Activated T-cell treated with anti-CD3 and anti-CD28 coated beads, Interleukin-2, amount 50 U/mL, for 72 hours (primary cell): ENCODE measurements around the gene IFIT5. TPM values are rescaled to one million over a fixed set of nuclear protein-coding genes. Genes with fewer than 3 reads are reported as not detected.
"Not testable (repeated sequence)": the region's sequence is repeated elsewhere in the genome, so short reads cannot be mapped to it uniquely, and the experiment has no call there.

ENCODE experiments used
- ATAC-seq, 2 donors: fragments of 150-1000 bp; cut with Tn5 transposase; replicated peaks in 1 of 2; 2 replicates each; pipeline ENCODE4 v1.10.0; 2021; ENCODE audit warnings: moderate library complexity in 2 of 2, mild to moderate bottlenecking in 1 of 2
- DNase-seq, 2 donors: peaks; one replicate each; pipeline ENCODE4 v3.0.0; 2021 to 2022; ENCODE audit warnings: mixed read lengths in 1 of 2
- H3K27ac Mint-ChIP-seq: one replicate; pipeline ENCODE4 v1.8.0; 2022; ENCODE audit warnings: mild to moderate bottlenecking, moderate library complexity, mixed read lengths
- H3K27me3 Mint-ChIP-seq: one replicate; pipeline ENCODE4 v1.8.0; 2022; ENCODE audit warnings: low read depth, mixed read lengths
- H3K36me3 Mint-ChIP-seq, 2 donors: one replicate each; pipeline ENCODE4 v1.8.0; 2022; ENCODE audit warnings: mixed read lengths in 2 of 2, mild to moderate bottlenecking in 1 of 2; ENCODE audit not compliant: insufficient read depth in 2 of 2
- H3K4me1 Mint-ChIP-seq: one replicate; pipeline ENCODE4 v1.8.0; 2022; ENCODE audit warnings: low read depth, mixed read lengths
- H3K4me3 Mint-ChIP-seq, 2 donors: one replicate each; pipeline ENCODE4 v1.8.0; 2022; ENCODE audit warnings: mild to moderate bottlenecking in 2 of 2, mixed read lengths in 2 of 2, moderate library complexity in 2 of 2
- H3K9me3 Mint-ChIP-seq, 2 donors: one replicate each; pipeline ENCODE4 v1.8.0; 2022; ENCODE audit warnings: mixed read lengths in 2 of 2
- total RNA-seq, 2 donors: library from RNA; stranded (reverse); gene quantifications; one replicate each; pipeline ENCODE4 v1.2.3, GENCODE V29; 2022

Gene IFIT5
- total RNA-seq, 2 donors from 2014 or later = 6.6 to 10.2 TPM

- Mint-ChIP-seq H3K4me3 (no peak overlapping the region), H3K27ac (no peak overlapping the region), H3K9me3 (no peaks in the 10 kb centered on the region), H3K27me3 (no peaks in the 10 kb centered on the region), H3K4me1 (peaks cover 4% of the 10 kb centered on the region), H3K36me3 (no peaks in the 10 kb centered on the region)
- DNase-seq (no peak), ATAC-seq (no peak)
Measured at GRCh38 chr10:89425000-89425399, 10.6 kb downstream of the IFIT5 start.

- Mint-ChIP-seq H3K27ac (no peak overlapping the region), H3K4me1 (peaks cover under 1% of the 10 kb centered on the region), H3K27me3 (no peaks in the 10 kb centered on the region), H3K4me3 (no peak overlapping the region), H3K36me3 (no peaks in the 10 kb centered on the region), H3K9me3 (no peaks in the 10 kb centered on the region)
- peak; percentile 58 to 63 for ATAC-seq
- DNase-seq = no peak
Measured at GRCh38 chr10:89426230-89426868, 12.0 kb downstream of the IFIT5 start.

GRCh38 chr10:89427629-89428028 is 13.3 kb downstream of the IFIT5 start:
- no peak overlapping the region for H3K27ac Mint-ChIP-seq
- no peaks in the 10 kb centered on the region for H3K4me1 Mint-ChIP-seq
- H3K9me3 Mint-ChIP-seq = no peaks in the 10 kb centered on the region
- H3K36me3 Mint-ChIP-seq = no peaks in the 10 kb centered on the region
- DNase-seq (no peak), ATAC-seq (no peak)
- no peaks in the 10 kb centered on the region for H3K27me3 Mint-ChIP-seq
- no peak overlapping the region for H3K4me3 Mint-ChIP-seq

GRCh38 chr10:89428877-89429276 is 14.5 kb downstream of the IFIT5 start:
- Mint-ChIP-seq H3K27me3 (no peaks in the 10 kb centered on the region), H3K27ac (no peak overlapping the region), H3K4me3 (no peak overlapping the region), H3K36me3 (no peaks in the 10 kb centered on the region), H3K4me1 (no peaks in the 10 kb centered on the region), H3K9me3 (no peaks in the 10 kb centered on the region)
- ATAC-seq (no peak), DNase-seq (no peak)

GRCh38 chr10:89431977-89432376 is 17.6 kb downstream of the IFIT5 start:
- Mint-ChIP-seq H3K27me3 (peaks cover 19% of the 10 kb centered on the region), H3K4me3 (no peak overlapping the region)
- ATAC-seq = no peak

GRCh38 chr10:89438525-89438924 is 24.2 kb downstream of the IFIT5 start:
- DNase-seq = no peak
- H3K9me3 Mint-ChIP-seq = no peaks in the 10 kb centered on the region
- ATAC-seq = no peak
- no peaks in the 10 kb centered on the region for H3K4me1 Mint-ChIP-seq
- H3K27ac Mint-ChIP-seq = no peak overlapping the region
- no peaks in the 10 kb centered on the region for H3K36me3 Mint-ChIP-seq
- peaks cover 19% of the 10 kb centered on the region for H3K27me3 Mint-ChIP-seq
- no peak overlapping the region for H3K4me3 Mint-ChIP-seq

More at GRCh38 chr10:89431977-89432376, 17.6 kb downstream of the IFIT5 start:
- Mint-ChIP-seq H3K27ac (no peak overlapping the region), H3K4me1 (no peaks in the 10 kb centered on the region), H3K36me3 (no peaks in the 10 kb centered on the region), H3K9me3 (no peaks in the 10 kb centered on the region)
- no peak for DNase-seq

- H3K27me3 Mint-ChIP-seq = peaks cover 7% of the 10 kb centered on the region
- no peak overlapping the region for H3K27ac Mint-ChIP-seq
- H3K4me3 Mint-ChIP-seq = no peak overlapping the region
- DNase-seq = no peak
- ATAC-seq = no peak
- H3K9me3 Mint-ChIP-seq = no peaks in the 10 kb centered on the region
- no peaks in the 10 kb centered on the region for H3K36me3 Mint-ChIP-seq
- H3K4me1 Mint-ChIP-seq = no peaks in the 10 kb centered on the region
Measured at GRCh38 chr10:89440226-89441009, 26.1 kb downstream of the IFIT5 start.

- no peak overlapping the region for H3K4me3 Mint-ChIP-seq
- H3K9me3 Mint-ChIP-seq = peaks cover 0 to 2% of the 10 kb centered on the region in 2 donors
- no peak overlapping the region for H3K27ac Mint-ChIP-seq
- ATAC-seq = peak; percentile 24 to 53
- no peak for DNase-seq
- no peaks in the 10 kb centered on the region for H3K36me3 Mint-ChIP-seq
- peaks cover 9% of the 10 kb centered on the region for H3K27me3 Mint-ChIP-seq
- no peaks in the 10 kb centered on the region for H3K4me1 Mint-ChIP-seq
Measured at GRCh38 chr10:89442289-89442688, 27.9 kb downstream of the IFIT5 start.

GRCh38 chr10:89444819-89445218 is 30.5 kb downstream of the IFIT5 start:
- H3K4me3 Mint-ChIP-seq, H3K9me3 Mint-ChIP-seq, H3K4me1 Mint-ChIP-seq, H3K36me3 Mint-ChIP-seq, ATAC-seq, DNase-seq, H3K27ac Mint-ChIP-seq: not testable (repeated sequence)
- peaks cover 11% of the 10 kb centered on the region for H3K27me3 Mint-ChIP-seq

- ATAC-seq = no peak
- peaks cover 22% of the 10 kb centered on the region for H3K27me3 Mint-ChIP-seq
Measured at GRCh38 chr10:89450901-89451300, 36.5 kb downstream of the IFIT5 start.

GRCh38 chr10:89452193-89452592 is 37.8 kb downstream of the IFIT5 start:
- no peak for ATAC-seq
- H3K27ac Mint-ChIP-seq = no peak overlapping the region
- H3K36me3 Mint-ChIP-seq = no peaks in the 10 kb centered on the region
- DNase-seq = no peak
- peaks cover 14% of the 10 kb centered on the region for H3K27me3 Mint-ChIP-seq
- peaks cover 6% of the 10 kb centered on the region for H3K4me1 Mint-ChIP-seq
- peaks cover 0 to under 1% of the 10 kb centered on the region in 2 donors for H3K9me3 Mint-ChIP-seq
- no peak overlapping the region for H3K4me3 Mint-ChIP-seq

More at GRCh38 chr10:89450901-89451300, 36.5 kb downstream of the IFIT5 start:
- Mint-ChIP-seq H3K36me3 (no peaks in the 10 kb centered on the region), H3K4me3 (no peak overlapping the region), H3K9me3 (peaks cover 0 to 2% of the 10 kb centered on the region in 2 donors), H3K27ac (no peak overlapping the region), H3K4me1 (peaks cover 6% of the 10 kb centered on the region)
- DNase-seq = no peak

- Mint-ChIP-seq H3K27ac (no peak overlapping the region), H3K36me3 (no peaks in the 10 kb centered on the region)
Measured at GRCh38 chr10:89454561-89455347, 40.4 kb downstream of the IFIT5 start.

GRCh38 chr10:89458291-89458690 is 43.9 kb downstream of the IFIT5 start:
- H3K4me3 Mint-ChIP-seq = no peak overlapping the region

More at GRCh38 chr10:89454561-89455347, 40.4 kb downstream of the IFIT5 start:
- H3K9me3 Mint-ChIP-seq = no peaks in the 10 kb centered on the region
- H3K4me1 Mint-ChIP-seq = peaks cover 6% of the 10 kb centered on the region
- ATAC-seq (no peak), DNase-seq (no peak)
- no peak overlapping the region for H3K4me3 Mint-ChIP-seq
- peaks cover 11% of the 10 kb centered on the region for H3K27me3 Mint-ChIP-seq

More at GRCh38 chr10:89458291-89458690, 43.9 kb downstream of the IFIT5 start:
- Mint-ChIP-seq H3K9me3 (no peaks in the 10 kb centered on the region), H3K36me3 (no peaks in the 10 kb centered on the region), H3K4me1 (no peaks in the 10 kb centered on the region), H3K27me3 (peaks cover 11% of the 10 kb centered on the region), H3K27ac (no peak overlapping the region)
- no peak for ATAC-seq
- no peak for DNase-seq
